CD4-positive, CD25-positive, alpha-beta regulatory T cell (primary cell): ENCODE results near the gene EME2. TPM values are rescaled to one million over a fixed set of nuclear protein-coding genes. Genes with fewer than 3 reads are reported as not detected.
"Not testable (repeated sequence)": the region's sequence is repeated elsewhere in the genome, so short reads cannot be mapped to it uniquely, and the experiment has no call there.

Experiments
- ATAC-seq, 2 donors: fragments of 150-1000 bp; cut with Tn5 transposase; one replicate each; pipeline ENCODE4 v1.10.0; 2021; ENCODE audit warnings: low read depth in 2 of 2, moderate number of reproducible peaks in 2 of 2, moderate library complexity in 1 of 2
- DNase-seq, 3 donors: peaks; one replicate each; pipeline versions ENCODE4 v3.0.0 to v3.0.0-alpha.2; 2012 to 2022; ENCODE audit warnings: mixed read lengths in 1 of 3
- H3K27ac ChIP-seq: one replicate; pipeline ENCODE4 v1.7.0; 2013; ENCODE audit warnings: mild to moderate bottlenecking, low read length; ENCODE audit not compliant: insufficient read depth, poor library complexity, severe bottlenecking
- H3K27me3 ChIP-seq: one replicate; pipeline ENCODE4 v1.7.0; 2013; ENCODE audit warnings: low read length; ENCODE audit not compliant: control insufficient read depth, insufficient read depth
- H3K36me3 ChIP-seq: one replicate; pipeline ENCODE4 v1.7.0; 2013; ENCODE audit warnings: mild to moderate bottlenecking, low read length, moderate library complexity; ENCODE audit not compliant: control insufficient read depth, insufficient read depth
- H3K4me1 ChIP-seq: 2 replicates; pipeline ENCODE4 v1.7.0; 2013; ENCODE audit warnings: mild to moderate bottlenecking, low read length; ENCODE audit not compliant: insufficient read depth, control insufficient read depth, poor library complexity, severe bottlenecking
- H3K4me3 ChIP-seq: one replicate; pipeline ENCODE4 v1.7.0; 2013; ENCODE audit warnings: low read depth, mild to moderate bottlenecking, low read length, moderate library complexity
- H3K9me3 ChIP-seq, 2 experiments: 1 replicate in 1 of 2; 2 replicates in 1 of 2; pipeline ENCODE4 v1.7.0; 2013; ENCODE audit warnings: low read length in 2 of 2, mild to moderate bottlenecking in 1 of 2, moderate library complexity in 1 of 2; ENCODE audit not compliant: control insufficient read depth in 2 of 2
- H3K27ac Mint-ChIP-seq, 3 donors: one replicate each; pipeline ENCODE4 v1.8.0; 2020 to 2022; ENCODE audit warnings: mild to moderate bottlenecking in 3 of 3, mixed read lengths in 3 of 3, moderate library complexity in 2 of 3
- H3K27me3 Mint-ChIP-seq: one replicate; pipeline ENCODE4 v1.8.0; 2022; ENCODE audit warnings: mild to moderate bottlenecking, mixed read lengths
- H3K36me3 Mint-ChIP-seq: one replicate; pipeline ENCODE4 v1.8.0; 2020; ENCODE audit warnings: mixed read lengths
- H3K4me1 Mint-ChIP-seq, 4 donors: one replicate each; pipeline ENCODE4 v1.8.0; 2020 to 2022; ENCODE audit warnings: mixed read lengths in 4 of 4, mild to moderate bottlenecking in 1 of 4
- H3K4me3 Mint-ChIP-seq, 4 donors: one replicate each; pipeline ENCODE4 v1.8.0; 2020 to 2022; ENCODE audit warnings: mild to moderate bottlenecking in 4 of 4, mixed read lengths in 4 of 4, moderate library complexity in 3 of 4
- H3K9me3 Mint-ChIP-seq, 7 donors: one replicate each; pipeline ENCODE4 v1.8.0; 2020 to 2022; ENCODE audit warnings: mixed read lengths in 7 of 7, mild to moderate bottlenecking in 3 of 7, moderate library complexity in 2 of 7
- polyA plus RNA-seq, 4 donors: library from polyadenylated mRNA; unstranded; fragments of 300-500 nt; fragmentation: Illumina TruSeq; gene quantifications; one replicate each; pipeline ENCODE4 v1.2.3, GENCODE V29; 2021
- total RNA-seq: library from RNA; stranded (reverse); gene quantifications from one replicate; pipeline ENCODE4 v1.2.3, GENCODE V29; 2022

EME2 gene
- total and polyA plus RNA-seq, 5 donors from 2014 or later, result 0.57 to 19.0 (median 0.69) TPM

DNA sequence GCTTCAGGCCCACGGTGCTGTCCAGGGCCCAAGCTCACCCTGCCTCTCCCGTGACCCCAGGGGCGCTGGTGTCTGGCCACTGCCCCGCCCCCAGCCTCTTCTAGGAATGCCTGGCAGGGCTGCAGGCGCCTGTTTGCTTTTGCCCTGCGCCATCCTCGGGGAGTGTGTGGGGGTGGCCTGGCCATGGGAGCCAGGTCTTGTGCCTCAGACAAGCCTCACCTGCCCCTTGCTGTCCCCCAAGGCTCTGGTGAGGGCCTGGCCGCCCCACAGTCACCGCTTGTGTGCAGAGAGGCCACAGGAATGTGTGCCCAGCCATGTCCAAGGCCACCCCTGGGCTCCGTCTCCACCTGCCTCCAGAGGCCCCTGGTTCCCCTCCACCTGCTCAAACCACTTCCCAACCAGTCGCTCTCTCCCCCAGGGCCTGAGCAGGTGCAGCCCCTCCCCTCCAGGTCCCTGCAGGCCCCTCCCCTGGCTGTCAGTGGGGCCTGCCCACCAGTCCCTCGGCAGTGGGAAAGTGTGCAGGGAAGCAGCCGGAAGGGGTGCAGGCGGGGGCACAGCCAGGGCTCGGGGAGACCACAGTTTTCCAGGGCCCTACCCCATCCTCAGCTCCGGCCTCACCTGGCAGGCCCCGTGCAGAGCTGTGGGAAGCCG is 21.7 kb downstream of the EME2 start:
- no peak for ATAC-seq
- H3K4me3 Mint-ChIP-seq, result no peak overlapping the region
- no peaks in the 10 kb centered on the region for H3K27me3 ChIP-seq
- peaks cover 3% of the 10 kb centered on the region for H3K36me3 Mint-ChIP-seq
- no peak for DNase-seq
- H3K27ac Mint-ChIP-seq, result no peak overlapping the region
- no peak overlapping the region for H3K27ac ChIP-seq
- no peaks in the 10 kb centered on the region for H3K27me3 Mint-ChIP-seq
- no peaks in the 10 kb centered on the region for H3K4me1 ChIP-seq
- no peak overlapping the region for H3K4me3 ChIP-seq
- H3K4me1 Mint-ChIP-seq, result peaks cover 0 to 2% (median 0%) of the 10 kb centered on the region in 4 donors
- no peaks in the 10 kb centered on the region for H3K36me3 ChIP-seq
- peaks cover 0 to 9% of the 10 kb centered on the region in 2 experiments for H3K9me3 ChIP-seq
- peaks cover 0 to 9% (median 2%) of the 10 kb centered on the region in 7 donors for H3K9me3 Mint-ChIP-seq

DNA sequence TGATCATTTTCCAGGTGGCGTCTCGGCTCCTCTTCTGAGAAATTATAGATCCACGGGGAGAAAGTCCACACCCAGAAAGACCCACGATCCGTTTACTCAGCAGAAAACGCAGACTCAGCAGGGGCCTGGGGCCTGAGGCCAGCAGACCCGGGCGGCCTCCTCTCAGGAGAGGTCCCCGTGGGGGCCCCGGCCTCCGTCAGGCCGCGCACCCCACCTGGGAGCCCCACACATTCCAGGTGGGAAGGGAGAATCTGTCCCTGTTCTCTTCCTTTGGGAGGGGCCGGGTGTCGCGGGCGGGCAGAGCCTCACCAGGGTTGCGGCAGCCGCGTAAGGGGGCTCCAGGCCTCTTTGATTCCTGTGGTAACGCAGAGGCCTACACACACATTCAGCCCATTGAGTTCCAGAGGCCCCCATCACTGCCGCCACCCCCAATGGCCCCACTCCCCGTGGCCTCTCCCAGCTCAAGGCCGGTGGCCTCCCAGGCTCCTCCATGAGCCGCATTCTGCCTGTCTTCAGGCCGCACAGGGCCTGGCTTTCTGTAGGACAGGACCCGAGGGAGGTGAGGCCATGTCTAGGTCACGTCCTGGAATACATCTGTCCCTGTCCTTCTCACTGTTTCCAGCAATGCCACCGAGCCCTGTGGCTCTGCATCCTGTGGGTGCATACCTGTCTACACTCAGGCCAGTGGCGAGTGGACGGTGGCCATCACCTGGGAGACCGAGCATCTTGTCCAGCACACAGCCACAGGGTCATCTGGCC is 22.5 kb downstream of the EME2 start:
- Mint-ChIP-seq H3K36me3 (peaks cover 3% of the 10 kb centered on the region), H3K4me1 (peaks cover 0 to 2% (median 0%) of the 10 kb centered on the region in 4 donors), H3K4me3 (no peak overlapping the region), H3K27ac (no peak overlapping the region), H3K27me3 (no peaks in the 10 kb centered on the region), H3K9me3 (peaks cover 0 to 13% (median 2%) of the 10 kb centered on the region in 7 donors)
- Histone ChIP-seq H3K4me3 (no peak overlapping the region), H3K9me3 (peaks cover 3 to 15% of the 10 kb centered on the region in 2 experiments), H3K36me3 (no peaks in the 10 kb centered on the region), H3K27me3 (no peaks in the 10 kb centered on the region), H3K4me1 (no peaks in the 10 kb centered on the region), H3K27ac (no peak overlapping the region)
- DNase-seq (no peak), ATAC-seq (no peak)

DNA sequence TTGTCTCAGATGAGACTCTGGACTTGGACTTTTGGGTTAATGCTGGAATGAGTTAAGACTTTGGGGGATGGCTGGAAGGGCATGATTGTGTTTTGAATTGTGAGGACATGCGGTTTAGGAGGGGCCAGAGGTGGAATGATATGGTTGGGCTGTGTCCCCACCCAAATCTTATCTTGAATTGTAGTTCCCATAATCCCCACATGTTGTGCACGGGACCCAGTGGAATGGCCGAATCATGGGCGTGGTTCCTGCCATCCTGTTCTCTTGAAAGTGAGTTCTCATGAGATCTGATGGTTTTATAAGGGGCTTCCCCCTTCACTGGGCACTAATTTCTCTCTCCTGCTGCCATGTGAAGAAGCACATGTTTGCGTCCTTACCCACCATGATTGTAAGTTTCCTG is 26.7 kb downstream of the EME2 start:
- H3K9me3 Mint-ChIP-seq, result peaks cover 0 to 17% (median 2%) of the 10 kb centered on the region in 7 donors
- ATAC-seq, H3K4me3 Mint-ChIP-seq, H3K36me3 Mint-ChIP-seq, H3K27ac Mint-ChIP-seq, H3K27ac ChIP-seq, H3K36me3 ChIP-seq, H3K4me3 ChIP-seq, H3K27me3 ChIP-seq, DNase-seq, H3K4me1 Mint-ChIP-seq, H3K27me3 Mint-ChIP-seq, H3K4me1 ChIP-seq: not testable (repeated sequence)
- peaks cover 3 to 15% of the 10 kb centered on the region in 2 experiments for H3K9me3 ChIP-seq

DNA sequence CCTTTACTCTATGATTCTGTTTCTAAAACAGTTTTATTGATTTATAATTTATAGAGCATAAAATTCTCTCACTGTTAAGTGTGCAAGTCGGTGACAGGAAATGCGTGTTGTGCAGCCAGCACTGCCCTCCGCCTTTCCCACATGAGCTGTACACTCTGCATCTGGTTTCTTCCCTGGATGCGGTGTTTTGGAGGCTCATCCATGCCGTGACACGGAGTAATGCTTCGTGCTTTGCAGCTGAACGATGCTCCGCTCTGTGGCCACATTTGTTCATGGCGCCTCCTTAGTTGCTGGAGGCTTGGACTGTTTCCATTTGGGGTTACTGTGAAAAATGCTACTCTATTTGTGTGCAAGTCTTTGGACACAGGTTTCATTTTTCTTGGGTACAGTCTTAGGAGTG is 28.1 kb downstream of the EME2 start:
- Mint-ChIP-seq H3K4me3 (no peak overlapping the region), H3K9me3 (peaks cover 0 to 17% (median 2%) of the 10 kb centered on the region in 7 donors), H3K4me1 (peaks cover 0 to 2% (median 0%) of the 10 kb centered on the region in 4 donors), H3K27me3 (no peaks in the 10 kb centered on the region), H3K27ac (peak overlapping the region in 1 of 3 donors; percentile 5), H3K36me3 (peaks cover 6% of the 10 kb centered on the region)
- DNase-seq (no peak), ATAC-seq (no peak)
- Histone ChIP-seq H3K36me3 (no peaks in the 10 kb centered on the region), H3K4me3 (no peak overlapping the region), H3K27ac (no peak overlapping the region), H3K9me3 (peaks cover 3 to 15% of the 10 kb centered on the region in 2 experiments), H3K4me1 (no peaks in the 10 kb centered on the region), H3K27me3 (no peaks in the 10 kb centered on the region)

DNA sequence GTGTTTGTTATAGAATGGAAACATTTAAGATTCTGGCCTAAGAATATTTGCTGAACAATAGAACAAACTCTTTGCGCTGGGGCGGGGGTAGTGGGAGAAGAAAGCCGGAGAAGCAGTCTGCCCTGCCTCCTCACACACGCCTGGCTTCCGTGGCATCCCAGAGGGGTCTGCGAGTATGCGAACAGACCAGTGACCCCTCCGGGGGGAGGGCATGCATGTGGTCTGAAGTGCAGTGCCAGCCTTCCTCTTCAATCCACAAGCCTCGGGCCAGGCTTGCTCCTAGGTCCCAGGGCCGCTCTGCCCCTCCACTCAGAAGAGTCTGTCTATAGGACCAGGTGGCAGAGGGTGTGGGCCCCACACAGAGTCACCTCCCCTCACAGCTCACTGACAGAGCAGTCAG is 35.0 kb downstream of the EME2 start:
- H3K27ac Mint-ChIP-seq, result no peak overlapping the region
- no peaks in the 10 kb centered on the region for H3K9me3 Mint-ChIP-seq
- no peaks in the 10 kb centered on the region for H3K4me1 Mint-ChIP-seq
- ATAC-seq (no peak), DNase-seq (no peak)
- Histone ChIP-seq H3K36me3 (peaks cover 20% of the 10 kb centered on the region), H3K27ac (no peak overlapping the region), H3K27me3 (no peaks in the 10 kb centered on the region), H3K9me3 (no peaks in the 10 kb centered on the region), H3K4me1 (no peaks in the 10 kb centered on the region), H3K4me3 (no peak overlapping the region)
- peaks cover 14% of the 10 kb centered on the region for H3K36me3 Mint-ChIP-seq
- H3K27me3 Mint-ChIP-seq, result no peaks in the 10 kb centered on the region
- H3K4me3 Mint-ChIP-seq, result no peak overlapping the region

DNA sequence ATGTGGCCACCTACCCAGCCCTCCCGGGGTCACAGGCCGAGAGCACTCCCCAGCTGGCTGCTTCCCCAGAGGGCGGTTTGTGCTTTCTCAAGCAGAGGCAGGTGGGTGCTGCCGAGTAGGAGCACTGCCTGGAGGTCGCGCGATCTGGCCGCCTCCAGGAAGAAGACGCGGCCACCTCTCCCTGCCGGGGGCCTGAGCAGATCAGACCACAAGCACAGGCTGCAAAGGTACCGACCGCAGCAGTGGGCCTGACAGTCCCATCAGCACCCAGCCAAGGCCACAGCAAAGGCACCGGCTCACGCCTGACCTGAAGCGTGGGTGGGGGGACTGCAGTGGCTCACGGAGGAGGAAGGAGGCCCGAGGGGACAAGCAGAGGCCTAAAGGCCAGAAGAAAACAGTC is 36.1 kb downstream of the EME2 start:
- Mint-ChIP-seq H3K27ac (no peak overlapping the region), H3K4me1 (peaks cover 0 to 9% (median 6%) of the 10 kb centered on the region in 4 donors), H3K36me3 (peaks cover 21% of the 10 kb centered on the region), H3K4me3 (no peak overlapping the region), H3K9me3 (no peaks in the 10 kb centered on the region), H3K27me3 (no peaks in the 10 kb centered on the region)
- H3K4me3 ChIP-seq, result no peak overlapping the region
- H3K27ac ChIP-seq, result no peak overlapping the region
- H3K36me3 ChIP-seq, result peaks cover 27% of the 10 kb centered on the region
- no peaks in the 10 kb centered on the region for H3K27me3 ChIP-seq
- no peaks in the 10 kb centered on the region for H3K4me1 ChIP-seq
- DNase-seq (no peak), ATAC-seq (no peak)
- H3K9me3 ChIP-seq, result no peaks in the 10 kb centered on the region

DNA sequence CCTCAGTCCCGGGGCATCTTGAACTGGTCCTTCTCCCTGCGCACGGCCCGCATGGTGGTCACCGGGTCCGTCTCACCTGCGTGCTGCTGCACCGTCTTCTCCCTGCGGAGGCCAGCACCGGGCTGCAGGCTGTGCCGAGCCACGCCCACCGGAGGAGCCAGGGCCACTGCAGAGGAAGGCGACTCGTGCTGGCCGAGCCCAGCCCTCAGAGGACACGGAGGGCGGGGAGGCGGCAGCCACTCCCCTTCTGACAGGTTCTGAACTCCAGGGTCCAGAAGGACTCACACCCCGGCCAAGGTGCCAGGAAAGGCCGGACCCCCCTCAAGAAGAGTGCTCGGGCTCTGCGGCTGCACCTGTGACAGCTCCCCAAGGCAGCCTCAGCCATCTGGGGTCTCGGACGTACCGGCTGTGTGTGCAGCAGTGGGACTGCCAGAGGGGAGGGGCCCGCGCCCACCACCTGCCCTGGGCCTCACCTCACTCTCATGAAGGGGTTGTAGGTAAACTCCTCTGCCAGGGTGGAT is 36.7 kb downstream of the EME2 start:
- Histone ChIP-seq H3K36me3 (peaks cover 30% of the 10 kb centered on the region), H3K27me3 (no peaks in the 10 kb centered on the region), H3K9me3 (no peaks in the 10 kb centered on the region), H3K27ac (no peak overlapping the region), H3K4me1 (no peaks in the 10 kb centered on the region), H3K4me3 (no peak overlapping the region)
- DNase-seq (no peak), ATAC-seq (no peak)
- Mint-ChIP-seq H3K27me3 (no peaks in the 10 kb centered on the region), H3K4me1 (peaks cover 0 to 9% (median 6%) of the 10 kb centered on the region in 4 donors), H3K27ac (no peak overlapping the region), H3K9me3 (no peaks in the 10 kb centered on the region), H3K36me3 (peaks cover 24% of the 10 kb centered on the region), H3K4me3 (no peak overlapping the region)
